Activated B cell treated with CpG ODN at 0.5 μM for 24 hours (primary cell): ENCODE data around the gene DDI2. TPM values are rescaled to one million over a fixed set of nuclear protein-coding genes. Genes with fewer than 3 reads are reported as not detected.

Source experiments
- ATAC-seq: fragments of 200-7000 bp; cut with Tn5 transposase; one replicate; pipeline ENCODE4 v1.10.0; 2021; ENCODE audit warnings: low read depth, mild to moderate bottlenecking, moderate library complexity
- CTCF ChIA-PET: fragments of 350-600 bp; sonication (Branson Sonifier 250); formaldehyde crosslinking; loops from one replicate; lab custom pipeline; 2021; ENCODE audit warnings: antibody characterized with exemption; lab: Charles Lee
- POLR2A ChIA-PET: fragments of 350-600 bp; sonication (Branson Sonifier 250); formaldehyde crosslinking; loops from one replicate; lab custom pipeline; 2021; ENCODE audit warnings: antibody characterized with exemption; lab: Charles Lee
- DNase-seq: peaks from one replicate; pipeline ENCODE4 v3.0.0; 2022
- H3K27ac Mint-ChIP-seq: one replicate; pipeline ENCODE4 v1.8.0; 2020; ENCODE audit warnings: mixed read lengths
- H3K27me3 Mint-ChIP-seq: one replicate; pipeline ENCODE4 v1.8.0; 2021; ENCODE audit warnings: mixed read lengths
- H3K36me3 Mint-ChIP-seq: one replicate; pipeline ENCODE4 v1.8.0; 2021; ENCODE audit warnings: low read depth, mixed read lengths
- H3K4me1 Mint-ChIP-seq: one replicate; pipeline ENCODE4 v1.8.0; 2021; ENCODE audit warnings: mixed read lengths
- H3K4me3 Mint-ChIP-seq: one replicate; pipeline ENCODE4 v1.8.0; 2020; ENCODE audit warnings: mild to moderate bottlenecking, mixed read lengths
- H3K9me3 Mint-ChIP-seq: one replicate; pipeline ENCODE4 v1.8.0; 2020; ENCODE audit warnings: mixed read lengths
- intact Hi-C: fragments of 100-400 bp; cut with micrococcal nuclease; formaldehyde crosslinking; loops from one replicate; pipeline ENCODE4 v1.15.1; 2024
- total RNA-seq: library from RNA; stranded (reverse); gene quantifications from 2 replicates; pipeline ENCODE4 v1.2.3, GENCODE V29; 2022
- TF ChIP-seq, protein P1 (sequence below): fragments of 200-600 bp; IDR thresholded peaks from one replicate; pipeline ENCODE4 v1.8.0; 2022; ENCODE audit warnings: antibody characterized with exemption, mild to moderate bottlenecking

The DDI2 gene
- total RNA-seq, 1 donor from 2014 or later = 59.1 TPM

DNA sequence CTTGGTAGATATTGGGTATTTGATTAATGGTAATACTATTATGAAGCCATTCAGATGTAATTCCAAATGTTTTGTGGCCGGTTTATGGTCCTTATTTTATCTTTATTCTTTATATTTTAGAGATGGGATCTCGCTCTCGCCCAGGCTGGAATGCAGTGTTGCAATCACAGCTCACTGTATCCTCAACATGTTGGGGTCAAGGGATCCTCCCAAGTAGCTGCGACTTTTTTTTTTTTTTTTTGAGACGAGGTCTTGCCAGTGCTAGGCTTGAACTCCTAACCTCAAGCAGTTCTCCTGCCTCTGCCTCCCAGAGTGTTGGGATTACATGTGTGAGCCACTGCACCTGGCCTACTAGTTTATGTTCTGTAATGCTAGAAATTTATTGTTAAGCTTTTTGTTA is 4.7 kb downstream of the DDI2 start:
- intact Hi-C loops = loop anchor here (5.0 kb wide), 1 partner anchor 35 kb away; a partner anchor contains a TSS
- Mint-ChIP-seq H3K4me1 (peaks cover 77% of the 10 kb centered on the region), H3K27me3 (no peaks in the 10 kb centered on the region), H3K36me3 (peaks cover 45% of the 10 kb centered on the region), H3K9me3 (no peaks in the 10 kb centered on the region), H3K4me3 (no peak overlapping the region), H3K27ac (no peak overlapping the region)
- TF ChIP-seq, protein P1, sequence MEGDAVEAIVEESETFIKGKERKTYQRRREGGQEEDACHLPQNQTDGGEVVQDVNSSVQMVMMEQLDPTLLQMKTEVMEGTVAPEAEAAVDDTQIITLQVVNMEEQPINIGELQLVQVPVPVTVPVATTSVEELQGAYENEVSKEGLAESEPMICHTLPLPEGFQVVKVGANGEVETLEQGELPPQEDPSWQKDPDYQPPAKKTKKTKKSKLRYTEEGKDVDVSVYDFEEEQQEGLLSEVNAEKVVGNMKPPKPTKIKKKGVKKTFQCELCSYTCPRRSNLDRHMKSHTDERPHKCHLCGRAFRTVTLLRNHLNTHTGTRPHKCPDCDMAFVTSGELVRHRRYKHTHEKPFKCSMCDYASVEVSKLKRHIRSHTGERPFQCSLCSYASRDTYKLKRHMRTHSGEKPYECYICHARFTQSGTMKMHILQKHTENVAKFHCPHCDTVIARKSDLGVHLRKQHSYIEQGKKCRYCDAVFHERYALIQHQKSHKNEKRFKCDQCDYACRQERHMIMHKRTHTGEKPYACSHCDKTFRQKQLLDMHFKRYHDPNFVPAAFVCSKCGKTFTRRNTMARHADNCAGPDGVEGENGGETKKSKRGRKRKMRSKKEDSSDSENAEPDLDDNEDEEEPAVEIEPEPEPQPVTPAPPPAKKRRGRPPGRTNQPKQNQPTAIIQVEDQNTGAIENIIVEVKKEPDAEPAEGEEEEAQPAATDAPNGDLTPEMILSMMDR = no peak
- POLR2A ChIA-PET = interaction anchor here (0.7 to 1.7 kb wide), 2 partner anchors 19 to 28 kb away, joined by 3 to 7 read pairs; no protein-coding TSS in a partner anchor
- ATAC-seq = no peak
- CTCF ChIA-PET = interaction anchor here (0.7 kb wide), 1 partner anchor 14 kb away, joined by 3 read pairs; no protein-coding TSS in a partner anchor
- DNase-seq = no peak

DNA sequence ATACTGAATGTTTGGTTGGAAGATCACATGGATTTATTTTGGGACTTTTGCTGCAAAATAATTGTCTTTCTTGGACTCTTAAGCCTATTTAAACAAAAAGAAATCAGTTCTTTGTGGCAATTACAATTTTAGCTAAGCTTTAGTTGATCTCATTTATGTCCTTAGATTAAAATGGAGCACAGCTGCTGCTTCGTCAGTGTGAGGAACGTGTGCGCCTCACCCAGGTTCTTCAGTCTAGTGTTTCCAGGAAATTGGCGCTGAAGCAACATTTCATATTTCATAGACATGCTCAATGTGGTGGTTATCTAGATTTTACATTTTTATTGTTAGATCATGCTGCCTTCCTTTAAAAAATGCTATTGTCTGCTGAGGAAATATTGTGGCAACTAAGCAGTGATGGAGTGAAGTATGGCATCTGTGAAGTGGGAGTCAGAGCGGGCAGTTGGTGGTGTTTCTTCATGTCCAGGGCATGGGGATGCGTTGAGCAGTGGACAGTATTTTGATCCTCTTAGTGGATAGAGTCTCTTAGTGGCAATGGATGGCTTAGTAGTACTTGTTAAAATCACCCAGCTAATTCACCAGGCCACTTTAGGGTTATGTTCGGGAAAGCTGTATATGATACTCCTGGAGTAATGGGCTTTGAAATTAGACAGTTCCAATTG is 5.6 kb downstream of the DDI2 start:
- H3K4me3 Mint-ChIP-seq = no peak overlapping the region
- TF ChIP-seq, protein P1 = no peak
- intact Hi-C loops = loop anchor here (5.0 kb wide), 1 partner anchor 34 kb away; a partner anchor contains a TSS

DNA sequence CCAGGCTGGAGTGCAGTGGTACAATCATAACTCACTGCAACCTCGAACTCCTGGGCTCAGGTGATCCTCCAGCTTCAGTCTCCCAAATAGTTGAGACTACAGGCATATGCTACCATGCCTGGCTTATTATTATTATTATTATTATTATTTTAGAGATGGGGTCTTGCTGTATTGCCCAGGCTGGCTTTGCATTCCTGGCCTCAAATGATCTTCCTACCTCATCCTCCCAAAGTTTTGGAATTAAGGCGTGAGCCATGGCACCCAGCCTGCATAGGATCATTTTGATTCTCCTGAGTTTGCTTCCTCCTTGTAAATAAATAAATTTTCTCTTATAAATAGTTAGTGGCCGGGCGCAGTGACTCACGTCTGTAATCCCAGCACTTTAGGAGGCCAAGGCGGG is 6.2 kb downstream of the DDI2 start:
- H3K36me3 Mint-ChIP-seq = peaks cover 52% of the 10 kb centered on the region
- TF ChIP-seq, protein P1 = no peak
- no peak overlapping the region for H3K4me3 Mint-ChIP-seq
- DNase-seq = no peak
- no peaks in the 10 kb centered on the region for H3K27me3 Mint-ChIP-seq
- ChIA-PET CTCF (no interaction called here), POLR2A (interaction anchor here (0.6 kb wide), 1 partner anchor 728 kb away, joined by 9 read pairs; no protein-coding TSS in a partner anchor)
- H3K9me3 Mint-ChIP-seq = no peaks in the 10 kb centered on the region
- no peak overlapping the region for H3K27ac Mint-ChIP-seq
- peaks cover 86% of the 10 kb centered on the region for H3K4me1 Mint-ChIP-seq
- ATAC-seq = no peak
- intact Hi-C loops = loop anchor here (5.0 kb wide), 1 partner anchor 34 kb away; a partner anchor contains a TSS

More for the DNA sequence above, 5.6 kb downstream of the DDI2 start:
- POLR2A ChIA-PET = interaction anchor here (0.6 to 1.7 kb wide), 4 partner anchors 19 to 729 kb away, joined by 3 to 9 read pairs (median 5); no protein-coding TSS in a partner anchor
- DNase-seq = no peak
- H3K27me3 Mint-ChIP-seq = no peaks in the 10 kb centered on the region
- H3K27ac Mint-ChIP-seq = no peak overlapping the region
- no peak for ATAC-seq
- H3K4me1 Mint-ChIP-seq = peaks cover 85% of the 10 kb centered on the region
- H3K36me3 Mint-ChIP-seq = peaks cover 53% of the 10 kb centered on the region
- CTCF ChIA-PET = interaction anchor here (0.7 kb wide), 1 partner anchor 13 kb away, joined by 3 read pairs; no protein-coding TSS in a partner anchor
- no peaks in the 10 kb centered on the region for H3K9me3 Mint-ChIP-seq

DNA sequence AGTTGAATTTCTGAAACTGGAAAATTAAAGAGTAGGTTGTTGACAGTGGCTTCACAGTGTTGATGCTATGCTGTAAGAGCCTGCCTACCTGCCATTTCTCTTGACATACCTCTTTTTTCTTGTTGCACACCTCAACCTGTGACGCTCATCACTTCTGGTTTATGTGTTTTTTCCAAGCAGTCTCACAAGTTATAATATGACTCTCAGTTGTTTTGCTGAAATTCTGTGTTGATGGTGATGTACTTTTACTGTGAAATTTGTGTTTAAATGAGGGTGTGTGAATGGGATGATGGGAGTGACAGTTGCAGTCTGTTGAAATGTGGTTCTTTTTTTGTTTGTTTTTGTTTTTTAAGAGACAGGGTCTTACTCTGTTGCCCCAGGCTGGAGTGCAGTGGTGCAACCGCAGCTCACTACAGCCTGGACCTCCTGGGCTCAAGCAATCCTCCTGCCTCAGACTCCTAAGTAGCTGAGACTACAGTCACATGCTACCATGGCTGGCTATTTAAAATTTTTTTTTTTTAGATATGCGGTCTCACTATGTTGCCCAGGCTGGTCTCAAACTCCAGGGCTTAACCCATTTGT is 7.0 kb downstream of the DDI2 start:
- DNase-seq (no peak), ATAC-seq (no peak)
- H3K9me3 Mint-ChIP-seq = no peaks in the 10 kb centered on the region
- no peaks in the 10 kb centered on the region for H3K27me3 Mint-ChIP-seq
- intact Hi-C loops = loop anchor here (5.0 kb wide), 1 partner anchor 33 kb away; a partner anchor contains a TSS
- no peak overlapping the region for H3K27ac Mint-ChIP-seq
- ChIA-PET POLR2A (no interaction called here), CTCF (interaction anchor here (0.7 kb wide), 1 partner anchor 196 kb away, joined by 3 read pairs; no protein-coding TSS in a partner anchor)
- TF ChIP-seq, protein P1 = no peak
- peaks cover 55% of the 10 kb centered on the region for H3K36me3 Mint-ChIP-seq
- H3K4me3 Mint-ChIP-seq = no peak overlapping the region
- H3K4me1 Mint-ChIP-seq = peaks cover 78% of the 10 kb centered on the region
